ENCODE measurements around the gene SEMA3E. TPM values are rescaled to one million over a fixed set of nuclear protein-coding genes. Genes with fewer than 3 reads are reported as not detected.

The SEMA3E gene
- total RNA-seq, 1 donor from 2014 or later: not detected

GRCh38 chr7:83663131-83663530 is 14.2 kb upstream of the SEMA3E start:
- H3K27ac Mint-ChIP-seq: no peak overlapping the region
- H3K36me3 Mint-ChIP-seq (ENCODE audit: low read depth): no peaks in the 10 kb centered on the region
- H3K9me3 Mint-ChIP-seq: no peaks in the 10 kb centered on the region
- intact Hi-C loops (cut with micrococcal nuclease): no loop called here
- DNase-seq: no peak
- no peaks in the 10 kb centered on the region for H3K27me3 Mint-ChIP-seq
- no peaks in the 10 kb centered on the region for H3K4me1 Mint-ChIP-seq
- H3K4me3 Mint-ChIP-seq: no peak overlapping the region

DNA sequence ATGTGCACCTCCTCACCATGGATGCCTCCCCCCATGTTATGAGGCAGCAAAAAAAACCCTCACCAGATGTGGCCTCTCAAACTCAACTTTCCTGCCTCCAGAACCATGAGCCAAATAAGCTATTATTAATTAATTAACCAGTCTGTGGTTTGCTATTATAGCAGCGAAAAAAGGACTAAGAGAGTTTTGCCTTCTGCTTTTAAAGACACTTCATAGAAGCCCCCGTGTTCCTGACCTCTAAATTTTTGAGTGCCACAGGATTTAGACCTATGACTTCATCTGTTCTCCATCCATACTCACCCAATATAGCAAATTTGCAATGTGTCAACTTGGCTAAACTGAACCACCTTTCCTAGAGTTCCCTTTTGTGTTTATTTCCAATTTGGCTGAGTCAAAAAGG is 9.2 kb upstream of the SEMA3E start:
- intact Hi-C loops (cut with micrococcal nuclease): loop anchor here (5.0 kb wide), 1 partner anchor 246 kb away; no protein-coding TSS in a partner anchor
- H3K9me3 Mint-ChIP-seq: no peaks in the 10 kb centered on the region
- H3K36me3 Mint-ChIP-seq (ENCODE audit: low read depth): no peaks in the 10 kb centered on the region
- no peak overlapping the region for H3K27ac Mint-ChIP-seq
- H3K4me3 Mint-ChIP-seq: no peak overlapping the region
- no peak for DNase-seq
- H3K4me1 Mint-ChIP-seq: no peaks in the 10 kb centered on the region
- H3K27me3 Mint-ChIP-seq: no peaks in the 10 kb centered on the region

DNA sequence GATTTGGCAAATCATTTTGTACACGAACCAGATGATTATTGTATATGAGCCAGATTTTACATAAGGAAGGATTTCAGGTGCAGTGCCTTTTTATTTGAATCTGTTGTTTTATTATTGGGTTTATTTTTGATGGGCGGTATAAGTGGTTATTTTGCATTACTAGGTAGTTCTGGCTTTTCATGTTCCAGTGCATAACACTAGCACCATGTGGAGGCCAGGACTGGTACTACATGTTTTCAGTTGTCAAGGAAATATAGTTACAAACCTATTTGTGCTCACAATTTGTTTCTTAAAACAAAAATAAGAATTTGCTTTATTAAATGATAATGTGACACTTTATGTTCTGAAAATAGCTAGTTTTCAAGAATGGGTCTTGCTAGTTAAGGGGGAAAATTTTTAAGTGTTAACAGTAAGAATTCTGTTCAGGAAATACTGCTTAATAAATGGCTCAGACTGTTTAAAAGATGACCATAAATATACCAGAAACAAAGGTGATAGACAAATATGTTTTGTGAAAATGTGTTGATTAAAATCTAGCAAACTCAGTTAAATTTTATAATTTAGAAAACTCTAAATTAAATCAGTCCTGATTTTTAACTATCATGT is 7.1 kb upstream of the SEMA3E start:
- Mint-ChIP-seq H3K4me1 (no peaks in the 10 kb centered on the region), H3K27me3 (no peaks in the 10 kb centered on the region), H3K4me3 (no peak overlapping the region), H3K27ac (no peak overlapping the region), H3K36me3 (ENCODE audit: low read depth) (no peaks in the 10 kb centered on the region), H3K9me3 (no peaks in the 10 kb centered on the region)
- DNase-seq: no peak
- intact Hi-C loops (cut with micrococcal nuclease): loop anchor here (5.0 kb wide), 1 partner anchor 244 kb away; no protein-coding TSS in a partner anchor

DNA sequence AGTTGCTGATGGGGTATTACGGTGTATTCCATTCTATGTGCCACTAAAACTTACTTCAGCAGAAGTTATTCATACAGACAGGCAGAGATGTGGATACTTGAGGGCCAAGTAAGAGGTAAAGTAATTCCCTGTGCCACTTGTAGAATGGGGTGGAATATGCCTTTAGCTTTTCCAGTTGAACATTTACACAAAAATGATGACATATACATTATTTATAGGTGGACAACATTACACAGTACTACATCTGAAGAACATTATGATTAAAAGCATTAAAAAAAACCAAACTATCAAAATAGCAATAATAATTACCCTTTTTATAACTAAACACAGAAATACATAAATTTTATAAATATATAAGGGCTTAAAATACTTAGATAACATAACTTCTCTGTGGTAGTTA is 3.5 kb upstream of the SEMA3E start:
- no peaks in the 10 kb centered on the region for H3K9me3 Mint-ChIP-seq

GRCh38 chr7:83649701-83650100 is 762 bp upstream of the SEMA3E start:
- Mint-ChIP-seq H3K27ac (no peak overlapping the region), H3K4me1 (no peaks in the 10 kb centered on the region), H3K27me3 (peaks cover 13% of the 10 kb centered on the region), H3K36me3 (ENCODE audit: low read depth) (no peaks in the 10 kb centered on the region), H3K9me3 (no peaks in the 10 kb centered on the region), H3K4me3 (no peak overlapping the region)
- intact Hi-C loops (cut with micrococcal nuclease): no loop called here
- no peak for DNase-seq

More for the DNA sequence above, 3.5 kb upstream of the SEMA3E start:
- no peak for DNase-seq
- H3K27ac Mint-ChIP-seq: no peak overlapping the region
- intact Hi-C loops (cut with micrococcal nuclease): no loop called here
- no peaks in the 10 kb centered on the region for H3K36me3 Mint-ChIP-seq (ENCODE audit: low read depth)
- no peaks in the 10 kb centered on the region for H3K4me1 Mint-ChIP-seq
- no peak overlapping the region for H3K4me3 Mint-ChIP-seq
- H3K27me3 Mint-ChIP-seq: peaks cover 13% of the 10 kb centered on the region

DNA sequence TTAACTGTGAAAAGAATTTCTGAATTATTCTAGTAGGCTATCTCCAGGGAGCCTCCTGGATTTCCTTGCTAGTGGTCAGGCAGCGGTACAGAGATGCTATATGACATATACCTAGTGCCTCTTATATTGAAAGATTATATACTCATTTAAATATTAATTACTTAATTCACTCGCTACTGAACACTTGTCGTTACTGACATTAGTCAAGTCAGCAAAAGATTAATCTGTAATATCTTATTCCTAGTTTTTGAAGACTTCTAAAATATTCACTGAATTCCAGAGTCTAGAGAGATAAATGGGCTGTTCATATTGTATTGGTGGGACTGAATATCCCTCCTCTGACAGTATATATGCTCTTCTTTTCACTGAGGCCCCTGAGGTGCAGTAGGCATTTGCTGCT is 2.9 kb downstream of the SEMA3E start:
- H3K4me1 Mint-ChIP-seq: no peaks in the 10 kb centered on the region
- no peak overlapping the region for H3K4me3 Mint-ChIP-seq
- H3K36me3 Mint-ChIP-seq (ENCODE audit: low read depth): no peaks in the 10 kb centered on the region
- DNase-seq: no peak
- H3K9me3 Mint-ChIP-seq: no peaks in the 10 kb centered on the region
- H3K27me3 Mint-ChIP-seq: peaks cover 13% of the 10 kb centered on the region
- no peak overlapping the region for H3K27ac Mint-ChIP-seq
- intact Hi-C loops (cut with micrococcal nuclease): no loop called here

DNA sequence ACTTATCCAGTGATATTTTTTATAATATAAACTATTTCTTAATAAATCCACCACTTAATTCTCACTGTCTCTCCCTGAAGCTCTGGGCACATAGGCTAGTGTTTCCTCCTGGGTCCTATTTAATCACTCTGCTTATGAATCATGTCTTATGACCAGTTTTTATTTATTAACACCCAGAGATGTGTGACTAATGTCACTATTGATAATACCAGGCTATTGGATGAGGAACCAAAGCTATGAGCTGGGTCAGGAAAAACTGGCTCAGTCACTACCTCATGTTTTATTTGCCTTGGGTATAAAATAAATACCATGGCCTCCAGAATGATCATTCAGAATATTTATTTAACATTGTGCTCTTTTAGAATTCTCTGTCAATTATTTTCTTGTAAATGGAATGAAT is 5.2 kb downstream of the SEMA3E start:
- Mint-ChIP-seq H3K36me3 (ENCODE audit: low read depth) (no peaks in the 10 kb centered on the region), H3K27ac (no peak overlapping the region), H3K4me3 (no peak overlapping the region), H3K27me3 (peaks cover 9% of the 10 kb centered on the region), H3K9me3 (no peaks in the 10 kb centered on the region), H3K4me1 (no peaks in the 10 kb centered on the region)
- intact Hi-C loops (cut with micrococcal nuclease): no loop called here
- no peak for DNase-seq

GRCh38 chr7:83643012-83643411 is 5.9 kb downstream of the SEMA3E start:
- peaks cover 3% of the 10 kb centered on the region for H3K27me3 Mint-ChIP-seq
- H3K27ac Mint-ChIP-seq: no peak overlapping the region
- H3K4me1 Mint-ChIP-seq: no peaks in the 10 kb centered on the region
- H3K9me3 Mint-ChIP-seq: no peaks in the 10 kb centered on the region
- DNase-seq: no peak
- no peaks in the 10 kb centered on the region for H3K36me3 Mint-ChIP-seq (ENCODE audit: low read depth)
- no peak overlapping the region for H3K4me3 Mint-ChIP-seq
- intact Hi-C loops (cut with micrococcal nuclease): no loop called here

DNA sequence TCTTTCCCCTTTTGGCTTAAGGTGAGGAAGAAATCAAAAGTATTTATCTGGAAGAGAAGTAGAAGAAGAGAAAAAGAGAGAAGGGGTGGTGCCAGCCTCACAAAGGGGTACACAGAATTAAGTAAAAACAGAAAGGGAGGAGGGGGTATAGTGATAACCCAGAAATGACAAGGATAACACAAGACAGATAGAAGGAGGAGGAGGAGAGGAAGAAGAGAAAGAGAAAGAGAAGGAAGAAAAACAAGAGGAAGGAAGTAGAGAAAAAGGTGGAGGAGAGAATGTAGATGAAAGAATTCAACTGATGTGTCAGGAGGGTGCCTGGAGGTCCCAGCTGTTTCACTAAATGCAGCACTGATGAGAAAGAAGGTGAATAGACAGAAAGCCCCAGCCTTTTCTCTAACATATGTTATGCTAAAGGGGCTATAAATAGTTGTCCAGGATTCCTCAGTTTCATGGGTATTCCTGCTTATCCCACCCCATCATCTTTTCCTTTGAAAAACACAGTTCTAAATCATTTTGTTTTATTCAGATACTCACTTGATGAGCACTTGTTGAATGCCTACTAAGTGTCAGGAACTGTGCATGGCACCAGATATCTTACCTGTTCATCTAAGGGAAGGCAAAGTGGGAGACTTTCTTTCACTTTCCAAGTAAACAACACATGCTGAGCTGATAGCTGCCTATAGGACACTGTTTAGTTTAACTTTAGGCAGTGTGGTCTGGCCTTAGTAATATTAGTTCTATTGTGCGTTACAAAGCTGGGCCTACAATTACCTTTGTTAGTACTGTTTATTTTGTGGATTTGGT is 8.0 kb downstream of the SEMA3E start:
- no peaks in the 10 kb centered on the region for H3K36me3 Mint-ChIP-seq (ENCODE audit: low read depth)
- no peaks in the 10 kb centered on the region for H3K9me3 Mint-ChIP-seq
- no peak overlapping the region for H3K4me3 Mint-ChIP-seq
- no peaks in the 10 kb centered on the region for H3K4me1 Mint-ChIP-seq
- H3K27ac Mint-ChIP-seq: no peak overlapping the region
- intact Hi-C loops (cut with micrococcal nuclease): no loop called here
- no peak for DNase-seq
- no peaks in the 10 kb centered on the region for H3K27me3 Mint-ChIP-seq

GRCh38 chr7:83640240-83640639 is 8.7 kb downstream of the SEMA3E start:
- Mint-ChIP-seq H3K36me3 (ENCODE audit: low read depth) (no peaks in the 10 kb centered on the region), H3K9me3 (no peaks in the 10 kb centered on the region), H3K27me3 (no peaks in the 10 kb centered on the region), H3K4me1 (no peaks in the 10 kb centered on the region), H3K27ac (no peak overlapping the region), H3K4me3 (no peak overlapping the region)
- intact Hi-C loops (cut with micrococcal nuclease): no loop called here
- DNase-seq: no peak

DNA sequence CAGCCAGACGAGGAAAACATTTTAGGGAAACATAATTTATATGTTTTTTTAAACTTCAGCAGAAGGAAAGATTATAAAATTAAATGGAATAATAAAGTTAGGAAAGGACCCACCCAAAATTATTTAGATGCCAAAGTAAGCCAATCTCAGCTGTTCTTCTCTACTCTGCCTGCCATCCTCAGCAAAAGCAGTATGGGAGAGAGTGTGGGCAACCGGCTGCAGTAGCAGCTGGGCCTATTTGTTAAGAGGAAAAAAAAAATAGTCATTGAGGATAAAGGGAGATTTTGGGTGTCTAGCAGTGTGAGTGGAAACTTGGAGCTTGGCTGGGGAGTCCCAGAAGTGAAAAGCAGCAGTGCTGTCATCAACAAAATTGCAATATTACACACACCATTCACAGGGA is 15.4 kb downstream of the SEMA3E start:
- no peaks in the 10 kb centered on the region for H3K9me3 Mint-ChIP-seq

GRCh38 chr7:83629117-83629880 is 19.6 kb downstream of the SEMA3E start:
- DNase-seq: no peak
- Mint-ChIP-seq H3K4me3 (no peak overlapping the region), H3K27ac (no peak overlapping the region), H3K4me1 (no peaks in the 10 kb centered on the region), H3K9me3 (no peaks in the 10 kb centered on the region), H3K27me3 (no peaks in the 10 kb centered on the region), H3K36me3 (ENCODE audit: low read depth) (no peaks in the 10 kb centered on the region)
- intact Hi-C loops (cut with micrococcal nuclease): no loop called here

More for the DNA sequence above, 15.4 kb downstream of the SEMA3E start:
- Mint-ChIP-seq H3K36me3 (ENCODE audit: low read depth) (no peaks in the 10 kb centered on the region), H3K4me1 (no peaks in the 10 kb centered on the region), H3K27me3 (no peaks in the 10 kb centered on the region), H3K4me3 (no peak overlapping the region), H3K27ac (no peak overlapping the region)
- no peak for DNase-seq
- intact Hi-C loops (cut with micrococcal nuclease): no loop called here

DNA sequence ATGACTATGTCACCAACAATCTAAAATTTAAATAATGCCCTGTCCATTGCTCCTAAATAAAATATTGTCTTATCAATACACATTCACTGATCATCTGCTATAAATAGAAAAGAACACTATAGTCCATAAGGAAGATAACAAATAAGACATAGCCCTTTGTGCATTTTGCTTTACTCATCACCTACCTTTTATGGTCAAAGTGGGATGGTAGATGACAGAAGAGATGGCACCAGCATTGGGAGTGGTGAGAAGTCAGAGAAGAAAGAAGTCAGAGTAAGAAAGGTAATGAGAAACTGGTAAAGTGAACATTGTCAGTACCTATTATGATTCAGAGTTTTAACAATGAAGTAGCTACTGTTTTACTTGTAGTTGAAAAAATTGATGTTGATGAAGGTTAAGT is 31.1 kb downstream of the SEMA3E start:
- DNase-seq: no peak
- no peak overlapping the region for H3K27ac Mint-ChIP-seq
- no peaks in the 10 kb centered on the region for H3K27me3 Mint-ChIP-seq
- H3K4me1 Mint-ChIP-seq: no peaks in the 10 kb centered on the region
- intact Hi-C loops (cut with micrococcal nuclease): no loop called here
- no peak overlapping the region for H3K4me3 Mint-ChIP-seq
- no peaks in the 10 kb centered on the region for H3K36me3 Mint-ChIP-seq (ENCODE audit: low read depth)
- H3K9me3 Mint-ChIP-seq: peaks cover 4% of the 10 kb centered on the region

GRCh38 chr7:83614112-83614511 is 34.8 kb downstream of the SEMA3E start:
- Mint-ChIP-seq H3K36me3 (ENCODE audit: low read depth) (no peaks in the 10 kb centered on the region), H3K27ac (no peak overlapping the region), H3K4me3 (no peak overlapping the region), H3K9me3 (no peaks in the 10 kb centered on the region), H3K4me1 (no peaks in the 10 kb centered on the region), H3K27me3 (no peaks in the 10 kb centered on the region)
- no peak for DNase-seq
- intact Hi-C loops (cut with micrococcal nuclease): no loop called here
